Ishikawa (cell line): ENCODE results near the gene RNF11.

ENCODE experiments used
- CEBPB ChIP-seq: IDR thresholded peaks from 2 replicates; pipeline ENCODE4 v1.6.1; 2012
- CREB1 ChIP-seq: IDR thresholded peaks from 2 replicates; pipeline ENCODE4 v1.6.1; 2012; ENCODE audit warnings: low read depth
- EGR1 ChIP-seq: IDR thresholded peaks from 2 replicates; pipeline ENCODE4 v1.6.1; 2012
- EP300 ChIP-seq: IDR thresholded peaks from 2 replicates; pipeline ENCODE4 v1.6.1; 2012; ENCODE audit warnings: borderline replicate concordance
- FOXM1 ChIP-seq: IDR thresholded peaks from 2 replicates; pipeline ENCODE4 v1.6.1; 2012; ENCODE audit warnings: low read depth, borderline replicate concordance
- MAX ChIP-seq: IDR thresholded peaks from 2 replicates; pipeline ENCODE4 v1.6.1; 2012
- NFIC ChIP-seq: IDR thresholded peaks from 2 replicates; pipeline ENCODE4 v1.6.1; 2012
- RAD21 ChIP-seq: IDR thresholded peaks from 2 replicates; pipeline ENCODE4 v1.6.1; 2012; ENCODE audit warnings: low read depth
- REST ChIP-seq: IDR thresholded peaks from 2 replicates; pipeline ENCODE4 v1.6.1; 2012; ENCODE audit warnings: low read depth, mild to moderate bottlenecking
- TAF1 ChIP-seq: IDR thresholded peaks from 2 replicates; pipeline ENCODE4 v1.6.1; 2012; ENCODE audit warnings: low read depth, mild to moderate bottlenecking
- TCF12 ChIP-seq: IDR thresholded peaks from 2 replicates; pipeline ENCODE4 v1.6.1; 2012; ENCODE audit warnings: low read depth
- TEAD4 ChIP-seq: IDR thresholded peaks from 2 replicates; pipeline ENCODE4 v1.6.1; 2012
- USF1 ChIP-seq: IDR thresholded peaks from 2 replicates; pipeline ENCODE4 v1.6.1; 2012
- YY1 ChIP-seq: IDR thresholded peaks from 2 replicates; pipeline ENCODE4 v1.6.1; 2012; ENCODE audit warnings: low read depth
- ZBTB7A ChIP-seq: IDR thresholded peaks from 2 replicates; pipeline ENCODE4 v1.6.1; 2012; ENCODE audit warnings: low read depth

Gene RNF11

GRCh38 chr1:51304360-51304759 is 68.3 kb downstream of the RNF11 start:
- TF ChIP-seq TCF12: no peak
- TF ChIP-seq CREB1: no peak
- no peak for TF ChIP-seq NFIC
- no peak for TF ChIP-seq USF1
- no peak for TF ChIP-seq FOXM1
- TF ChIP-seq REST: no peak
- no peak for TF ChIP-seq TEAD4
- TF ChIP-seq MAX: no peak
- no peak for TF ChIP-seq CEBPB
- no peak for TF ChIP-seq RAD21
- no peak for TF ChIP-seq EGR1
- no peak for TF ChIP-seq YY1
- TF ChIP-seq ZBTB7A: no peak
- no peak for TF ChIP-seq EP300
- no peak for TF ChIP-seq TAF1

- TF ChIP-seq EP300 (no peak), YY1 (no peak), FOXM1 (no peak), CEBPB (no peak), TCF12 (no peak), TAF1 (no peak), TEAD4 (no peak), NFIC (no peak), MAX (no peak), RAD21 (no peak), USF1 (no peak), CREB1 (no peak), EGR1 (no peak), ZBTB7A (no peak)
These were observed 69.3 kb downstream of the RNF11 start for GRCh38 chr1:51305371-51305823.

GRCh38 chr1:51306950-51307349 is 70.9 kb downstream of the RNF11 start:
- TF ChIP-seq EGR1 (no peak), CEBPB (no peak), YY1 (no peak), TEAD4 (no peak), TAF1 (no peak), NFIC (no peak), RAD21 (no peak), CREB1 (no peak), MAX (no peak), ZBTB7A (no peak), REST (no peak), USF1 (no peak), EP300 (no peak), FOXM1 (no peak), TCF12 (no peak)

GRCh38 chr1:51308636-51309035 is 72.6 kb downstream of the RNF11 start:
- TF ChIP-seq TCF12 (no peak), ZBTB7A (no peak), MAX (no peak), YY1 (no peak), TAF1 (no peak), FOXM1 (no peak), CEBPB (no peak), TEAD4 (no peak), EGR1 (no peak), RAD21 (no peak), EP300 (no peak), REST (no peak), CREB1 (no peak), NFIC (no peak), USF1 (no peak)
